Keratinocyte (primary cell): ENCODE data around the gene MRPL41.

Experiments used
- EZH2 ChIP-seq: IDR thresholded peaks from one replicate; pipeline ENCODE4 v1.6.1; 2012; ENCODE audit warnings: inconsistent platforms, mild to moderate bottlenecking, low read length, moderate library complexity
- TF ChIP-seq, protein P1 (sequence below), 3 experiments: IDR thresholded peaks in 1 of 3; conservative IDR thresholded peaks in 1 of 3; optimal IDR thresholded peaks in 1 of 3; 2 replicates in 2 of 3; 3 replicates in 1 of 3; pipeline versions ENCODE3 to v1.5.1; 2011; ENCODE audit warnings: low read length in 3 of 3, mild to moderate bottlenecking in 3 of 3, moderate library complexity in 2 of 3, control low read depth in 1 of 3, inconsistent platforms in 1 of 3; ENCODE audit not compliant: insufficient read depth in 2 of 3; ENCODE audit errors: extremely low read depth in 1 of 3

DNA sequence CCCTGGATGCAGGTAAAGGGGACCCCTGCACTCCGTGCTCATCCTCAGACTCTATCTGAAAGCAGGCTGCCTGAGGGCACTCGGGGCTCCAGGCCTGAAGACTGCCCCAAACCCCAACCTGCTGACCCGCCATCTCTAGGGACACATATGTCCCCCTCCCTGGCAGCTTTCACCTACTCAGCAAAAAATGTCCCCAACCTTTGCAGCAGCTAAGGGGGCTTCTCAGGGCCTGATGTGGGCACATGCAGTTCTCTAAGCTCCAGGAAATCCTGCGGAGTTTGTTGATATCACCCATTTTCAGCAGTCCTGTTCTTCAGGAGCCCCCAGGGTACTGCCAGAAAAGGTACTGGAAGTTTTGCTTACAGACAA, 29.3 kb downstream of the MRPL41 start:
- TF ChIP-seq, protein P1, sequence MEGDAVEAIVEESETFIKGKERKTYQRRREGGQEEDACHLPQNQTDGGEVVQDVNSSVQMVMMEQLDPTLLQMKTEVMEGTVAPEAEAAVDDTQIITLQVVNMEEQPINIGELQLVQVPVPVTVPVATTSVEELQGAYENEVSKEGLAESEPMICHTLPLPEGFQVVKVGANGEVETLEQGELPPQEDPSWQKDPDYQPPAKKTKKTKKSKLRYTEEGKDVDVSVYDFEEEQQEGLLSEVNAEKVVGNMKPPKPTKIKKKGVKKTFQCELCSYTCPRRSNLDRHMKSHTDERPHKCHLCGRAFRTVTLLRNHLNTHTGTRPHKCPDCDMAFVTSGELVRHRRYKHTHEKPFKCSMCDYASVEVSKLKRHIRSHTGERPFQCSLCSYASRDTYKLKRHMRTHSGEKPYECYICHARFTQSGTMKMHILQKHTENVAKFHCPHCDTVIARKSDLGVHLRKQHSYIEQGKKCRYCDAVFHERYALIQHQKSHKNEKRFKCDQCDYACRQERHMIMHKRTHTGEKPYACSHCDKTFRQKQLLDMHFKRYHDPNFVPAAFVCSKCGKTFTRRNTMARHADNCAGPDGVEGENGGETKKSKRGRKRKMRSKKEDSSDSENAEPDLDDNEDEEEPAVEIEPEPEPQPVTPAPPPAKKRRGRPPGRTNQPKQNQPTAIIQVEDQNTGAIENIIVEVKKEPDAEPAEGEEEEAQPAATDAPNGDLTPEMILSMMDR (optimal IDR thresholded peaks at IDR 0.05 in 1 of 3, IDR thresholded peaks at IDR 0.05 in 1 of 3, conservative IDR thresholded peaks at IDR 0.05 in 1 of 3; ENCODE audit: extremely low read depth in 1 of 3, insufficient read depth in 2 of 3, low read length in 3 of 3): no peak
- TF ChIP-seq EZH2: no peak
